ENCODE data around the gene ZNF621.

ZNF621 gene

GRCh38 chr3:40523781-40524180, 979 bp upstream of the ZNF621 start:
- ATAC-seq = no peak
- TF ChIP-seq ESRRG (CRISPR knock-in tag; IDR thresholded peaks at IDR 0.05) = no peak
- TF ChIP-seq ZC3H10 (CRISPR knock-in tag; IDR thresholded peaks at IDR 0.05) = no peak
- TF ChIP-seq POU6F1 (CRISPR knock-in tag; IDR thresholded peaks at IDR 0.05; ENCODE audit: borderline replicate concordance, low read depth) = no peak
- TF ChIP-seq ZNF70 (CRISPR knock-in tag; IDR thresholded peaks at IDR 0.05) = no peak
- TF ChIP-seq CSDC2 (CRISPR knock-in tag; IDR thresholded peaks at IDR 0.05) = no peak
- no peak for TF ChIP-seq GLIS3 (CRISPR knock-in tag; IDR thresholded peaks at IDR 0.05)
- no peak for TF ChIP-seq TCF4 (CRISPR knock-in tag; IDR thresholded peaks at IDR 0.05; ENCODE audit: borderline replicate concordance)
- no peak for TF ChIP-seq ZNF565 (CRISPR knock-in tag; conservative IDR thresholded peaks at IDR 0.05; ENCODE audit: low read depth)
- TF ChIP-seq OSR1 (CRISPR knock-in tag; IDR thresholded peaks at IDR 0.05) = no peak
- no peak for TF ChIP-seq ISL1 (CRISPR knock-in tag; IDR thresholded peaks at IDR 0.05)
- TF ChIP-seq PATZ1 (CRISPR knock-in tag; IDR thresholded peaks at IDR 0.05; ENCODE audit: borderline replicate concordance) = no peak
- TF ChIP-seq TSHZ2 (CRISPR knock-in tag; IDR thresholded peaks at IDR 0.05) = no peak
- no peak for TF ChIP-seq ARNTL (CRISPR knock-in tag; IDR thresholded peaks at IDR 0.05; ENCODE audit: borderline replicate concordance, low read depth)

GRCh38 chr3:40524222-40524567, 565 bp upstream of the ZNF621 start:
- TF ChIP-seq CREB5 (CRISPR knock-in tag; IDR thresholded peaks at IDR 0.05; ENCODE audit: low read depth) (no peak), ARNTL (CRISPR knock-in tag; IDR thresholded peaks at IDR 0.05; ENCODE audit: borderline replicate concordance, low read depth) (no peak), RARB (CRISPR knock-in tag; IDR thresholded peaks at IDR 0.05) (no peak), TSHZ2 (CRISPR knock-in tag; IDR thresholded peaks at IDR 0.05) (no peak), CSDC2 (CRISPR knock-in tag; IDR thresholded peaks at IDR 0.05) (no peak), ZFP30 (CRISPR knock-in tag; IDR thresholded peaks at IDR 0.05) (no peak), POU6F1 (CRISPR knock-in tag; IDR thresholded peaks at IDR 0.05; ENCODE audit: borderline replicate concordance, low read depth) (no peak), ZC3H10 (CRISPR knock-in tag; IDR thresholded peaks at IDR 0.05) (no peak), PPARA (CRISPR knock-in tag; IDR thresholded peaks at IDR 0.05; ENCODE audit: borderline replicate concordance) (no peak)
- no peak for ATAC-seq

GRCh38 chr3:40528426-40528825, 3.7 kb downstream of the ZNF621 start:
- no peak for ATAC-seq

More at GRCh38 chr3:40528426-40528825, 3.7 kb downstream of the ZNF621 start:
- TF ChIP-seq ESRRG (CRISPR knock-in tag; IDR thresholded peaks at IDR 0.05) (no peak), TSHZ2 (CRISPR knock-in tag; IDR thresholded peaks at IDR 0.05) (no peak), ZNF565 (CRISPR knock-in tag; conservative IDR thresholded peaks at IDR 0.05; ENCODE audit: low read depth) (no peak), ZFP3 (CRISPR knock-in tag; IDR thresholded peaks at IDR 0.05) (no peak), OSR1 (CRISPR knock-in tag; IDR thresholded peaks at IDR 0.05) (no peak), GLIS3 (CRISPR knock-in tag; IDR thresholded peaks at IDR 0.05) (no peak), ARNTL (CRISPR knock-in tag; IDR thresholded peaks at IDR 0.05; ENCODE audit: borderline replicate concordance, low read depth) (no peak), ZC3H10 (CRISPR knock-in tag; IDR thresholded peaks at IDR 0.05) (no peak), POU6F1 (CRISPR knock-in tag; IDR thresholded peaks at IDR 0.05; ENCODE audit: borderline replicate concordance, low read depth) (no peak), ISL1 (CRISPR knock-in tag; IDR thresholded peaks at IDR 0.05) (no peak)

Measured in SK-N-SH treated with all-trans-retinoic acid at 6 μM for 48 hours (cell line).